GM12875 (cell line): ENCODE measurements around the gene ASTN2.

ENCODE experiments used
- H3K4me3 ChIP-seq: one replicate; pipeline ENCODE4 v1.5.1; 2011; ENCODE audit warnings: low read depth, low read length, control low read depth
- CTCF ChIP-seq: IDR thresholded peaks from 2 replicates; pipeline ENCODE4 v1.5.1; 2011; ENCODE audit warnings: low read depth, mild to moderate bottlenecking, control low read depth, inconsistent platforms, low read length, moderate library complexity, borderline replicate concordance; ENCODE audit not compliant: insufficient read depth

Gene ASTN2

GRCh38 chr9:116394894-116395698, 1019.8 kb downstream of the ASTN2 start:
- no peak for TF ChIP-seq CTCF
- H3K4me3 ChIP-seq, result no peak overlapping the region

GRCh38 chr9:116394070-116394469, 1020.8 kb downstream of the ASTN2 start:
- no peak for TF ChIP-seq CTCF
- H3K4me3 ChIP-seq, result no peak overlapping the region

- TF ChIP-seq CTCF, result no peak
- no peak overlapping the region for H3K4me3 ChIP-seq
Measured at GRCh38 chr9:116393198-116393597, 1021.7 kb downstream of the ASTN2 start.

- no peak for TF ChIP-seq CTCF
Measured at GRCh38 chr9:116391306-116391900, 1023.5 kb downstream of the ASTN2 start.

GRCh38 chr9:116390303-116391228, 1024.3 kb downstream of the ASTN2 start:
- no peak overlapping the region for H3K4me3 ChIP-seq
- TF ChIP-seq CTCF, result no peak

More at GRCh38 chr9:116391306-116391900, 1023.5 kb downstream of the ASTN2 start:
- no peak overlapping the region for H3K4me3 ChIP-seq

- H3K4me3 ChIP-seq, result no peak overlapping the region
- TF ChIP-seq CTCF, result no peak
Measured at GRCh38 chr9:116389541-116390302, 1025.1 kb downstream of the ASTN2 start.
